ENCODE measurements around the gene MGA.

Gene MGA

GRCh38 chr15:41660235-41661077 lies at the start of gene MGA:
MGA (plus strand) TSS chr15:41660405.
- Histone ChIP-seq H3K4me3 (ENCODE audit: low read depth, low read length) (peak within 1 kb of the TSS; percentile 61), H3K36me3 (no peaks in the 10 kb centered on the region), H3K27me3 (ENCODE audit: insufficient read depth, low read depth, severe bottlenecking) (no peaks in the 10 kb centered on the region), H3K27ac (peak within 1 kb of the TSS; percentile 82), H3K9me3 (ENCODE audit: severe bottlenecking) (peaks cover 6% of the 10 kb centered on the region)
- DNase-seq: peak; percentile 91
- TF ChIP-seq CTCF (IDR thresholded peaks at IDR 0.05; ENCODE audit: low read depth, low read length): peak; percentile 52

- Histone ChIP-seq H3K36me3 (no peaks in the 10 kb centered on the region), H3K9me3 (ENCODE audit: severe bottlenecking) (no peaks in the 10 kb centered on the region), H3K4me3 (ENCODE audit: low read depth, low read length) (peak overlapping the region; percentile 17), H3K27ac (no peak overlapping the region), H3K27me3 (ENCODE audit: insufficient read depth, low read depth, severe bottlenecking) (no peaks in the 10 kb centered on the region)
- no peak for TF ChIP-seq CTCF (IDR thresholded peaks at IDR 0.05; ENCODE audit: low read depth, low read length)
- no peak for DNase-seq
These were observed 39.5 kb upstream of the MGA start for GRCh38 chr15:41620536-41621199.

GRCh38 chr15:41621200-41622193 lies 38.7 kb upstream of the MGA start:
- Histone ChIP-seq H3K27me3 (ENCODE audit: insufficient read depth, low read depth, severe bottlenecking) (no peaks in the 10 kb centered on the region), H3K9me3 (ENCODE audit: severe bottlenecking) (no peaks in the 10 kb centered on the region), H3K27ac (no peak overlapping the region), H3K4me3 (ENCODE audit: low read depth, low read length) (peak overlapping the region; percentile 17), H3K36me3 (no peaks in the 10 kb centered on the region)
- no peak for TF ChIP-seq CTCF (IDR thresholded peaks at IDR 0.05; ENCODE audit: low read depth, low read length)
- peak; percentile 13 for DNase-seq

- no peak overlapping the region for H3K4me3 ChIP-seq (ENCODE audit: low read depth, low read length)
- no peaks in the 10 kb centered on the region for H3K27me3 ChIP-seq (ENCODE audit: insufficient read depth, low read depth, severe bottlenecking)
- no peak for TF ChIP-seq CTCF (IDR thresholded peaks at IDR 0.05; ENCODE audit: low read depth, low read length)
- no peak overlapping the region for H3K27ac ChIP-seq
- H3K9me3 ChIP-seq (ENCODE audit: severe bottlenecking): no peaks in the 10 kb centered on the region
- H3K36me3 ChIP-seq: no peaks in the 10 kb centered on the region
- no peak for DNase-seq
These were observed 37.3 kb upstream of the MGA start for GRCh38 chr15:41622901-41623300.

GRCh38 chr15:41627203-41627602 lies 33.0 kb upstream of the MGA start:
- Histone ChIP-seq H3K4me3 (ENCODE audit: low read depth, low read length) (no peak overlapping the region), H3K9me3 (ENCODE audit: severe bottlenecking) (no peaks in the 10 kb centered on the region), H3K36me3 (no peaks in the 10 kb centered on the region), H3K27me3 (ENCODE audit: insufficient read depth, low read depth, severe bottlenecking) (no peaks in the 10 kb centered on the region), H3K27ac (no peak overlapping the region)
- no peak for TF ChIP-seq CTCF (IDR thresholded peaks at IDR 0.05; ENCODE audit: low read depth, low read length)
- no peak for DNase-seq

Measured in WERI-Rb-1 (cell line).